Stimulated activated CD8-positive, alpha-beta memory T cell treated with anti-CD3 and anti-CD28 coated beads, Interleukin-2, amount 100 ng/mL, for 48 hours (primary cell): ENCODE measurements around the gene CASTOR2.
"Not testable (repeated sequence)": the region's sequence is repeated elsewhere in the genome, so short reads cannot be mapped to it uniquely, and the experiment has no call there.

ENCODE experiments used
- DNase-seq, 2 donors: peaks; one replicate each; pipeline ENCODE4 v3.0.0-alpha.2; 2020; ENCODE audit warnings: low read depth in 2 of 2

CASTOR2 gene

GRCh38 chr7:74994869-74995543, 30.5 kb downstream of the CASTOR2 start:
- not testable (repeated sequence) for DNase-seq

DNA sequence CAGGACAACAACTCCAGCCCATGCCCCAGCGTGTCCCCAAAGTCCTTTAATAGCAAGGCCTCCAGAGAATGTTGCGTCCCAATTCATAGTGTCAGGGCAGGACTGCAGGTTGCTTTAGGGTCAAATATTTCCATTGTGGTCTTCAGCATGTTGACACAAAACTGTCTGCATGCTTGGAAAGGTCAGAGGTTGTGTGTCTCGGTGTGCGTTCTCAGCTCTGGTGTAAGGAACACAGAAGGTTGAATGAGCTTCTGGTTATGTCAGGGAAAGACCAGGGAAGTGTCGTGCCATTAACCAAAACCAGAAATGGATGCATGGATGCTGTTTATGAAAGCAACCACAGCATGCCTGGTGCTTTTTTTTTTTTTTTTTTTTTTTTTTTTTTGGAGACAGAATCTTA, 31.9 kb downstream of the CASTOR2 start:
- not testable (repeated sequence) for DNase-seq

GRCh38 chr7:74997811-74998210, 33.3 kb downstream of the CASTOR2 start:
- not testable (repeated sequence) for DNase-seq

DNA sequence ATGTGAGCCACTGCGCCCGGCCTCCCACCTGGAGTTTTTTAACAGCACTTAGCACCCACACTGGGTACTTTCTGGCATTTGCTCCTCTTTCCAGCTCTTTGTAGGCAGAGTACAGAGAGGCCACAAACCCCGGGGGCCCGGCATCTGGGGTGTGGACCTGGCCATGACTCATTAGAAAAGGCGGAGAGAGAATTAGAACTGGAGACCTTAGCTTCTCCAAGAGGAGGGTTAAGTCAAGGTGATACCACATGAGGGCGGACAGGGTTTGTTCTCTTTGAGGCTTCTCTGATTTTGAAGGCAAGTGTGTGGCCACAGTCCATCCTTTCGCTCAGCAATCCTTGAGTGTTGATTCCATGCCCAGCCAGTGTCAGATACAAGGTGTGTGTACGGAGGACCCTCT, 36.9 kb downstream of the CASTOR2 start:
- not testable (repeated sequence) for DNase-seq

DNA sequence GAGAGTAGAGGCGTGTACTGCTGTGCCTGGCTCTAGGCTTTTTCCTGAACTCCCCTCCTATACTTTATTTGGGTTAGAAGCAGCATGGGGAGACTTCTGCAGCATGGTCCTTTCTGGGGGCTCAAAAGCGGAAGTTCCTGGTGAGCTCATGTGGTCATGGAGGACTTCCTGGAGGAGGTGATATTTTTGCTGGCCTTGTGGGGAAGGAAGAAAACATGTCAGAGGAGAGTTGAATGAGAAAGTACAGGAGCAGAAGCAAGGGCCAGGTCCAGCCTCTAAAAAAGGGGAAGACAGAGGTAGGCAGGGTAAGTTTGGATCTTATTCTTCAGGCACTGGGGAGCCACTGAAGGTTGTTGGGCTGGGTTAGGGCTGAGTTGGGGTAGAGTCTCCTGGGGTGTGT, 45.5 kb downstream of the CASTOR2 start:
- DNase-seq, result no peak

GRCh38 chr7:75017832-75018231, 53.3 kb downstream of the CASTOR2 start:
- DNase-seq, result no peak

DNA sequence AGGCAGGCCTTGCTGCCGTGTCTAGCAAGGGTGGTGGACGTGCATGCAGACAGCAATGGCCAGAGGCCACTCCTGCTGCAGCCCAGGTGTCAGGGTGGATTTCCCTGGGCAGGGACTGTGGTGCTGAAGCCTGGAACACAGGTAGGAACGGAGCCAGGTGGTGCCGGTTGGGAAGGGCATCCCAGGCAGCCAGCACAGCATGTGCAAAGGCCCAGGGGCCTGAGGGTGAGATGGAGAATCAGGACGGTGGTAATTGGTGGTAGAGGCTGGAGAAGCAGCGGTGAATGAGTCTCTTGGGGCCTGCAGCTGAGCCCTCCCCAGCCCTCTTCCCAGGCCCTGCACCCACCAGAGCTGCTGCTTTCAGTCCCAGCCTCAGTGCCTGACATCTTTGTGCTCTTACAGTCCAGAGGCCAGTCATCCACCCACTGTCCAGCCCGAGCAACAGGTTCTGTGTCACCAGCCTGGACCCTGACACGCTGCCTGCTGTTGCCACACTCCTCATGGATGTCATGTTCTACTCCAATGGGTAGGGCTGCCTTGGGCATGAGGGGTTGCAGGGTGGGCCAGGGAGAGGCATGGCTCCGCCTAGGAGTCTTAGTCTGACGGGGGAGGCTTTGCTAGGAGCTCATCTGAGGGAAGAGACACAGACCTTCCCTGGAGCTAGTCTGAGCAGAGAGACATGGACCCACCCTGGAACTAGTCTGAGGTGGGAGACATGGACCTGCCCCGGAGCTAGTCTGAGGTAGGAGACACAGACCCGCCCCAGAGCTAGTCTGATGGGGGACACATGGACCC, 54.3 kb downstream of the CASTOR2 start:
- no peak for DNase-seq

- DNase-seq, result no peak
Observed at GRCh38 chr7:75019800-75020199, 55.3 kb downstream of the CASTOR2 start.

GRCh38 chr7:75024922-75025321, 60.4 kb downstream of the CASTOR2 start:
- DNase-seq, result no peak

DNA sequence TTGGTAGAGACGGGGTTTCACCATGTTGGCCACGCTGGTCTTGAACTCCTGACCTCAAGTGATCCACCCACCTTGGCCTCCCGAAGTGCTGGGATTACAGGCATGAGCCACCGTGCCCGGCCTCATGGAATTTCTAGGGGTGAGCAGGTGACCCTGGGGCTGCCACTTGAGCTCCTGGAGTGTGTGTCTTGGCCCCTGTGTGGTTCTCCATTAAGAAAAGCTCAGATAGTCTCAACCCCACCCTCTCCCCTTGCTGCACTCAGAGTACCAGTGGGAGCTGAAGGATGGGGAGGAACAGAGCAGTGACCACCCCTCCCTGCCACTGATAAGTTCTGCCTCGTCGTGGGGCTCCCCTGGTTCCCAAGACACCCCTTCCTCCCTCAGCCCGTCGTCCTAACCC, 63.8 kb downstream of the CASTOR2 start:
- no peak for DNase-seq

DNA sequence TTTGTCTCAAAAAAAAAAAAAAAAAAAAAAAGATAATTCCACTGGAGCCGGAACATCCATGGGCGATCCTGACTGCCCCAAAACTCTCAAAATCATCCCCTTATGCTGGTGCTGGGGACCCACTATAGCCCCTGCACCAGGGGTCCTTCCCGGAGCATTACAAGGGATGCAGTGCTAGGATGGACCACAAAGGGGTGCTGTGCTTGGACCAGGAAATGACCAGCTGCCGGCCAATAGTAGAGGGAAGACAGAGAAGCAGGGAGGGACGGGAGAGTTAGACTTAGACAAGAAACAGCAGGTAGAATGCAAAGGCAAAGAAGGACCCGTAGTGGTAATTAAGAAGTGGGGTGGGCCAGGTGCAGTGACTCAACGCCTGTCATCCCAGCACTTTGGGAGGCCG, 68.6 kb downstream of the CASTOR2 start:
- no peak for DNase-seq

DNA sequence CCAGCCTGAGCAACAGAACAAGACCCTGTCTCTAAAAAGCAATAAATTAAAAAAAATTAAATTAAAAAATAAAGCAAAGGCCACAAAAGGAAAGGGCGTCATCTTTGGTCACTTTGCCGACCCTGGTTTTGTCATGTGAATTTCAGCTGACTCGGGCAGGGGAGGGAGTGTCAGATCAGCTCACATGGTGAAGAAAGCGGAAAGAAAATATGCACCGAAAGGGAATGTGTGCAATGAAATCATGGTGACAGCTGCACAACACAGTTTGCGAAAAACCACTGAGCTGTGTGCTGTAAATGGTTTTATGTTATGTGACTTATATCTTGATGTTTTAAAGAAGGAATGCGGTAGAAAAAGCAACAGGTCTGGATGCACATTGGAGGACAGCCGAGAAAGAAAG, 69.3 kb downstream of the CASTOR2 start:
- DNase-seq, result no peak

- DNase-seq, result no peak
Observed at GRCh38 chr7:75038508-75038907, 74.0 kb downstream of the CASTOR2 start.

- DNase-seq, result no peak
Observed at GRCh38 chr7:75039166-75039565, 74.7 kb downstream of the CASTOR2 start.

- DNase-seq, result no peak
Observed at GRCh38 chr7:75039709-75040108, 75.2 kb downstream of the CASTOR2 start.

DNA sequence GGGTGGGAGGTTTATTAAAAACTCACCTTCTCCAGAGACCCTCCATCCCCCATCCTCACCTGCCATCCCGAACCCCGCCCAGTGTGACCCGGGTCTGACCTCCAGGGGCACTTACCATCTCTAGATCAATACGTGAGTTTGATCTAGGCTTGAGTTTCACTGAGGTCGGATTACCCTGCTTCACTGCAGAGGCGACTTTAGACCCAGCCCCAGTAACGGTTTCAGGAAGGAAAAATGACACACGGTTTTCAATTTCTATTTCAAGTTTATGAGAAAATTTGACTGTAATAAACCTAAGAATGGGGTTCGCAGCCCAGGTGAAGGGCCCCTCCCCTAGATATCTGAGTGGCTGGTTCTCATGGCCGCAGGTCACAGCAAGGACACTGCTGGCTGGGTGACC, 76.0 kb downstream of the CASTOR2 start:
- DNase-seq, result no peak

- no peak for DNase-seq
Observed at GRCh38 chr7:75042286-75042685, 77.8 kb downstream of the CASTOR2 start.

GRCh38 chr7:75042831-75043703, 78.6 kb downstream of the CASTOR2 start:
- no peak for DNase-seq

GRCh38 chr7:75045881-75046280, 81.4 kb downstream of the CASTOR2 start:
- no peak for DNase-seq

GRCh38 chr7:75048435-75049379, 84.2 kb downstream of the CASTOR2 start:
- DNase-seq, result no peak

- DNase-seq, result no peak
Observed at GRCh38 chr7:75049817-75050216, 85.3 kb downstream of the CASTOR2 start.
